Fibroblast of skin of back (primary cell): ENCODE data around the gene NHERF2.

Source experiments
- DNase-seq: peaks from one replicate; pipeline ENCODE4 v3.0.0-alpha.2; 2013

Gene NHERF2

GRCh38 chr16:2083876-2084780 lies 57.4 kb downstream of the NHERF2 start:
- DNase-seq = no peak

GRCh38 chr16:2084895-2085625 lies 58.4 kb downstream of the NHERF2 start:
- no peak for DNase-seq

- peak; percentile 34 for DNase-seq
Observed at GRCh38 chr16:2085669-2086068, 59.0 kb downstream of the NHERF2 start.

GRCh38 chr16:2086106-2086742 lies 59.5 kb downstream of the NHERF2 start:
- no peak for DNase-seq

- no peak for DNase-seq
Observed at GRCh38 chr16:2086812-2087747, 60.4 kb downstream of the NHERF2 start.

GRCh38 chr16:2087748-2088631 lies 61.3 kb downstream of the NHERF2 start:
- no peak for DNase-seq
